ENCODE measurements around the gene ITGBL1. TPM values are rescaled to one million over a fixed set of nuclear protein-coding genes. Genes with fewer than 3 reads are reported as not detected.

The ITGBL1 gene
- total and polyA plus RNA-seq, 2 donors (not counting 3 experiments of a cell fraction or from before 2014, with no cell fraction given), result 4.6 to 8.8 TPM

DNA sequence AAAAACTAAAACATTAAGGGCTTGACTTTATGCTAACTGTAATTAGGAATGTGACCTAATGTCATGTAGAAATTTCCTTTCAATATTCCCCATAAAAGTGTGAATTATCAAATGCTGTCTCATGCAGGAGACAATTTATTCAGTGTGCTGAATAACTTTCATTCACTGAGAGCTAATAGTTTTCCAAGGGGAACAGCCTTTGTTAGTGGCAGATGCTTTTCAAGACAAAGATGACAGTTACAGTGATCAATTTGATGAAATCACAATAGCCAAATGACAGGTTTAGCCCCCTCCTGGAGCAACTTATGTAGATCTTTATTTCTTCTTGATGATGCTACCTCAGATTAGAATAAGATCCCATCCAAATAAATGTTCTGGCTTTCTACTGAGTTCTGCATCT is 275.5 kb downstream of the ITGBL1 start:
- no peak overlapping the region for H3K27ac ChIP-seq (ENCODE audit: insufficient read depth, low read depth, low read length)
- ChIA-PET POLR2A (no interaction called here), CTCF (no interaction called here)
- DNase-seq (ENCODE audit: low read depth, low spot score) (no peak), FAIRE-seq (no peak)
- no peaks in the 10 kb centered on the region for H3K9me1 ChIP-seq (replicated peaks; ENCODE audit: control insufficient read depth, extremely low read depth, insufficient read depth, low read length)
- H3K4me2 ChIP-seq (ENCODE audit: insufficient read depth, low read length), result no peak overlapping the region
- H3K27me3 ChIP-seq (ENCODE audit: control insufficient read depth in 2 of 2, insufficient read depth in 2 of 2, low read length in 2 of 2), result no peaks in the 10 kb centered on the region
- H3K36me3 ChIP-seq (ENCODE audit: control insufficient read depth in 2 of 2, extremely low read depth in 1 of 2, insufficient read depth in 2 of 2, low read length in 2 of 2), result no peaks in the 10 kb centered on the region
- BruUV-seq (replicated peaks), result no TSS peak
- dilution Hi-C loops (cut with MboI; ENCODE audit: extremely low pct_ligation_motif_present, low sequenced_read_pairs), result no loop called here
- intact Hi-C loops (cut with micrococcal nuclease), result no loop called here
- no peaks in the 10 kb centered on the region for H4K20me1 ChIP-seq (replicated peaks; ENCODE audit: control insufficient read depth, extremely low read depth, insufficient read depth, low read length)
- H3K9me3 ChIP-seq (replicated peaks; ENCODE audit: control insufficient read depth, insufficient read depth, low read length), result no peaks in the 10 kb centered on the region
- H3K4me3 ChIP-seq (replicated peaks in 1 of 3; ENCODE audit: insufficient read depth in 1 of 3, low read depth in 1 of 3, low read length in 3 of 3), result no peak overlapping the region
- no peaks in the 10 kb centered on the region for H3K79me2 ChIP-seq (ENCODE audit: control insufficient read depth, insufficient read depth, low read length)
- no peak for TF ChIP-seq CTCF (IDR thresholded peaks at IDR 0.05; ENCODE audit: extremely low read depth in 1 of 2, insufficient read depth in 1 of 2, low read depth in 1 of 2, low read length in 2 of 2)
- no peak for TF ChIP-seq JUN (IDR thresholded peaks at IDR 0.05; ENCODE audit: borderline replicate concordance, insufficient read depth, insufficient read length, low read depth)
- no peak for TF ChIP-seq EZH2 (IDR thresholded peaks at IDR 0.05; ENCODE audit: borderline replicate concordance, low read depth, low read length, severe bottlenecking)
- no peak for TF ChIP-seq GATA2 (IDR thresholded peaks at IDR 0.05; ENCODE audit: insufficient read depth, insufficient read length, low read depth, low read length)
- no peak for TF ChIP-seq FOS (IDR thresholded peaks at IDR 0.05; ENCODE audit: borderline replicate concordance, insufficient read depth, low read length)
- TF ChIP-seq MYC (IDR thresholded peaks at IDR 0.05; ENCODE audit: low read depth, low read length), result no peak
- no peak for TF ChIP-seq POLR2AphosphoS5 (IDR thresholded peaks at IDR 0.05; ENCODE audit: insufficient read depth, low read depth, low read length)
- TF ChIP-seq, protein P1, sequence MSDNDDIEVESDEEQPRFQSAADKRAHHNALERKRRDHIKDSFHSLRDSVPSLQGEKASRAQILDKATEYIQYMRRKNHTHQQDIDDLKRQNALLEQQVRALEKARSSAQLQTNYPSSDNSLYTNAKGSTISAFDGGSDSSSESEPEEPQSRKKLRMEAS (IDR thresholded peaks at IDR 0.05; ENCODE audit: insufficient read depth, insufficient read length), result no peak
- TF ChIP-seq POLR2A (IDR thresholded peaks at IDR 0.05; ENCODE audit: low read depth, low read length), result no peak
- no peak overlapping the region for H3K9ac ChIP-seq (replicated peaks; ENCODE audit: extremely low read depth, insufficient read depth, low read length)
- H3K4me1 ChIP-seq (ENCODE audit: control insufficient read depth, extremely low read depth, insufficient read depth, low read length), result no peaks in the 10 kb centered on the region
- H2AFZ ChIP-seq (ENCODE audit: low read depth, low read length), result no peak overlapping the region

All from endothelial cell of umbilical vein (primary cell).